Measurements from ENCODE around the gene GAREM1.
"Not testable (repeated sequence)": the region's sequence is repeated elsewhere in the genome, so short reads cannot be mapped to it uniquely, and the experiment has no call there.

The GAREM1 gene

GRCh38 chr18:32355896-32356295, 114.8 kb downstream of the GAREM1 start:
- H3K27ac ChIP-seq, result no peak overlapping the region
- no peak for TF ChIP-seq CTCF (conservative IDR thresholded peaks at IDR 0.05)

GRCh38 chr18:32354518-32354917, 116.2 kb downstream of the GAREM1 start:
- TF ChIP-seq CTCF (conservative IDR thresholded peaks at IDR 0.05), result no peak
- no peak overlapping the region for H3K27ac ChIP-seq

GRCh38 chr18:32353257-32353656, 117.4 kb downstream of the GAREM1 start:
- TF ChIP-seq CTCF (conservative IDR thresholded peaks at IDR 0.05), result no peak
- H3K27ac ChIP-seq, result no peak overlapping the region

GRCh38 chr18:32351032-32351431, 119.7 kb downstream of the GAREM1 start:
- no peak for TF ChIP-seq CTCF (conservative IDR thresholded peaks at IDR 0.05)
- no peak overlapping the region for H3K27ac ChIP-seq

GRCh38 chr18:32349728-32350395, 120.8 kb downstream of the GAREM1 start:
- no peak for TF ChIP-seq CTCF (conservative IDR thresholded peaks at IDR 0.05)
- no peak overlapping the region for H3K27ac ChIP-seq

GRCh38 chr18:32346671-32347070, 124.0 kb downstream of the GAREM1 start:
- TF ChIP-seq CTCF (conservative IDR thresholded peaks at IDR 0.05), result no peak
- no peak overlapping the region for H3K27ac ChIP-seq

- no peak for TF ChIP-seq CTCF (conservative IDR thresholded peaks at IDR 0.05)
- no peak overlapping the region for H3K27ac ChIP-seq
Observed at GRCh38 chr18:32343634-32344033, 127.0 kb downstream of the GAREM1 start.

- H3K27ac ChIP-seq, result not testable (repeated sequence)
Observed at GRCh38 chr18:32341112-32341511, 129.6 kb downstream of the GAREM1 start.
